NCI-H2227 (cell line): ENCODE data around the gene BGN.

ENCODE experiments used
- DNase-seq: peaks from one replicate; lab custom pipeline; 2025; ENCODE audit not compliant: unreplicated experiment; lab: John Stamatoyannopoulos, UW

The BGN gene

DNA sequence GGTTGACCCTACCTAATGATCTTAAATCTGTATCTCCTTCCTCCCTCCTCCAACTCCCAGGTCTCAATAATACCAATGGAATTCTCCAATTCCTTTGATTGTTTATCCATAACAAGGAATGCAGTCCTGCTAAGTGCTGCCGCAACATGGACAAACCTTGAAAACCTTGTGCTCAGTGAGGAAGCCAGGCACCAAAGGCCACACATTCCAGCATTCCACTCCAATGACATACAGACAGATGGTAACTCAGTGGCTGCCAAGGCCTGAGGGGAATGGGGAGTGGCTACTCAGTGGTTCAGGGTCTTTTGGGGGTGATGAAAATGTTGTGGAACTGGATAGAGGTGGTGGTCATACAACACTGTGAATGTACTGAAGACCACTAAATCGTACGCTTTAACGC, 34.8 kb upstream of the BGN start:
- DNase-seq, result no peak

DNA sequence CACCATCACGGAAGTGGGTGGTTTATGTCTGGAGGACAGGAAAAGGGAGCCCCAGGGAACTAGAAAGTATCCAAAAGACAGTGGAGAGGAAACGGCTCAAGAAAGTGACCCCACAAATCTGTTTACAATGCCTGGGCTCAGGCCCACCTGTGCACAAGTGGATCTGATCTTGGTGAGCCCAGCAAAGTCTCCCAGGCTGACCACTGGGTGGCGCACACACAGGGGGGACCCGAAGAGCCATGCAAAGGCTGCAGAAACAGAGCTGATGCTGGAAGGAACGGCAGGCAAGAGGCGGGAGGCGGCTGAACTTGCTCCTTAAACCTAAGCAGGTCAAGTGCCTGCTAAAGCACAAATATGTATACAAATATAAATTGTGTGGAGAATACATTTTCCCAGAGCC, 34.0 kb upstream of the BGN start:
- peak; percentile 70 for DNase-seq

GRCh38 chrX:153462291-153462690, 32.5 kb upstream of the BGN start:
- DNase-seq, result no peak

DNA sequence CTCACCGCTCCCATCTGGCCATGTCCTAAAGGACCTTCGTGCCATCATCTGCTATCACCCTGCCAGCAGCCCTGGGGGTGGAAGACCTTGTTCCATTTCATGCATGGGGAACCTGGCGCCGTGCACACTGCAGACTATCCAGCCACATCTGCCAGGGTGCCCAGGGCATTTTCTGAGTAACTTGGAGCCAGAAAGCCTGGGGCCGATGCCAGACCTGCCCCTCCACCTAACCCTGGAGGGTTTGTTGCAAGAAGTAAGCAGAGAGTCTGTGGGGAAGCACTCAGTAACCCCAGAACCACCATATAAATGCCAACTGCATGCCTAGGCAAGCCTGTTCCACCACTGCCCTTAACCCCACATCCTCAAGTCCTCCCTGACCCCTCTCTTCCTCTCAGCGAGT, 31.7 kb upstream of the BGN start:
- DNase-seq, result no peak

DNA sequence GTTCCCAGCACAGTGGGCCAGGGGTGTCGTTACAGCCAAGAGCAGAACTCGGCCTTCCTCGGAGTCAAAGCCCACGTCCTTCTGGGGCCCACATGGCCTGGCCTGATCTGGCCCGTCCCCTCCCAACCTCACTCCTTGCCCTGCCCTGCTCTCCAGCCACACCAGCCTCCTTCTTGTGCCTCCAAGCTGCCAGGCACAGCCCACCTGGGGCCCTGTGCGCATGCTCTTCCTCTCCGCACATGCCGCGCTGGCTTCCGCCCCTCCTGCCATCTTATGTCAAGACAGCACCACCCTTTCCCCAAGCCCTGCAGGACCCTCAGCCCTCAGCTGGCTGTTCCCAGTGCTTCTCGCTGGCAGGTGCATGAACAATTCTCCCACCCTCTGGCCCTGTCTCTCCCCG, 31.2 kb upstream of the BGN start:
- DNase-seq, result no peak

- no peak for DNase-seq
These were observed 30.7 kb upstream of the BGN start for GRCh38 chrX:153464116-153464515.

DNA sequence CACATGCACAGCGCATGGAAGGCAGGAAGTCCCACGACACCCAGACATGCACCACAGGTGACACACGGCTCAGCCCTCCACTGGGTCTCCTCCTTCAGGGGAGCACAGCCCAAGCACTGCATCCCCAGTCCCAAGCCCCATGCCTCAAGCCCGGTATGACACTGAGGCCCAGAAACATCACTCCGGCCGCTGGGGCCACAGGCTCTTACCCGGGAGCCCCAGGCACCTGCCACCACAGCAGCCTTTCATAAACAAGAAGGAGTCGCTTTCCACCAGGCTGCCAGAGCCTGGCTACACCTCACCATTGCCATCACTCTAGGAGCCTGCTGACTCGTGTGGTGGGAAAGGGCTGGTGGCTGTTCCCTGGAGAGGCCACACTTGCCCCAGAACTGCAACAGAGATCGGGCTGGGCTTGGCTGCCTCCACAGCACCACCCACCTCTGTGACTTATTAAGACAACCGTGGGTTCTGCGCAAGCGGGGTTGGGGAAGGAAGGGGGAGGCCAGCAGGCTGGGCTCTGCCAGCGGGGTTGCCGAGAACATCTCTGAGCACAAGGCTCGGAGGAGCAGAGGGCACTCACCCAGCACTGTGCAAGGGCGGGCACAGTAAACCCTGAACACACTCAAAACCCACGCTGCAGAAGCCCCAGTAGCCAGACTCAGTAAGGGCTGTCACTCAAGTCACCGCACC, 28.9 kb upstream of the BGN start:
- DNase-seq, result no peak

DNA sequence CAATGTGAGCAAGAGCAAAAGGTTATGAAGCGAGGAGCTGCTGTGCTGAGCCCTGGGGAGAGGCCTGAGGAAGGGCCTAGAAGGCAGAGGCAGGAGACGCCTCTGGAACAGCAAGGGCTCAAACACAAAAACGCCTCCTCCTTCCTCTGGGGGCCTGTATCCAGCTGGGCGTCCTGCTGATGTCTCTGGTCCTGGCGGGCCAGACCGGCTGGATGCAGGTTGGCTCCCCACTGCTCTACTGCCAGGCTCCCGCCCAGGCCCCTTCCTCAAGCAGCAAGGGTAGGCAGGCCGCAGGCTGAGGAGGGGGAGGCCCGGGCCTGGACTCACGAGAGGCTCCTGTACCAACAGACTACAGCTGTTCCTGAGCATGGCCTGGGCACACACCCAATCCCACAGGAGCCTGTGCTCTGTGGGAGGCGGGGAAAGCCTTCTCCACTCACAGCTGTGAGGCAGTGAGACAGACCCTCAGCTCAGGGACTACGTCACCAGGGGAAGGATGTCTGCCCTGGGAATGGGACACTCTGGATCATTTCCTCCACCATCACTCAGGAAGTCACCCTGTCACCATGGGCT, 26.7 kb upstream of the BGN start:
- no peak for DNase-seq

DNA sequence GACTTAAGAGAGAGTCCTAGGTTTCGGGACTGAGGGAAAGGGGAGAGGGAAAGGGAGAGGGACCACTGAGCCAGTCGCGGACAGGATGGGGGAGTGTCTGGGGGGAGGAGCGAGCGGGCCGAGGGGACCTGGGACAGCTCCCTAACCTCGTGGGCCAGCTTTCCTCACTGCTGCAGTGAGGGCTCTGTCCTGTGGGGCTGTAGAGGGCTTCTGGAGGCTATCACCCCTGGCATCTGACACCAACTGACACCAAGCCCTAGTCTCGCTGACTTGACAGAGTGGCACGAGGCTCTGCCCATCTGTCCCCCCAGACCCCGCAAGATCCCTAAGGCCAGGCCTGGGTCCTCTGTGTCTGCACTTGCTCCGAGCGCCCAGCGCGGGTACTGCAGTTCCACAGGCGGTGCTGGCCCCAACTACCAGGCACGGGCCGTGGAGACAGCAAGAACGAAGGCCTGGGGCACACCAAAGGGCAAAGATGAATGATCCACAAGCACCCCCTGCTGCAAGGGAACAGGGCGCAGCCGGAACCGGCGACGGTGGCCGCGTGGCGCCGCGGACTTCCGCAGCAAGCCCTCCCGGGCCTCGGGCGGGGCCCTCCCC, 24.9 kb upstream of the BGN start:
- DNase-seq, result peak; percentile 48

GRCh38 chrX:153470411-153471363, 24.1 kb upstream of the BGN start, which contains the start of gene HAUS7:
HAUS7 (minus strand) TSS chrX:153470576; CDS start chrX:153470557, 19 bp downstream.
- peak; percentile 91 for DNase-seq

- DNase-seq, result no peak
These were observed 23.0 kb upstream of the BGN start for GRCh38 chrX:153471663-153472280.

DNA sequence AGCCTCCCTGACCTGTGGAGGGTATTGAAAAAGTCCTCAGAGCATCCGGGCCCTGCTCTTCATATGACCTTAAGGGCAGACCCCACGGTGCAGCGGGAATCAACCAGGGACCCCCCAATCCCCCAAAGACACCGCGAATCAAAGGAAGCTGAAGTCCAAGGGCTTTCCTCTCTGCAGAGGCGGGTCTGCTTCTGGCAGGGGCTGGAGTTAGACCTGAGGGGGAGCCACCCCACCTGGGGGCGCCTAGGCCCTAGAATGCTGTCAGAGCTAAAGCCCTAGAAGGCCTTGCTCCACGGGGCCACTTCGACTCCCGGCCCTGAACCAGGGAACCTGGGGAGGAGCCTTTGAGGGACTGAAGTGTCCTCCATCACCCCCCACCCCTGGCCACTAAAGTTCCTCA, 21.7 kb upstream of the BGN start:
- no peak for DNase-seq

DNA sequence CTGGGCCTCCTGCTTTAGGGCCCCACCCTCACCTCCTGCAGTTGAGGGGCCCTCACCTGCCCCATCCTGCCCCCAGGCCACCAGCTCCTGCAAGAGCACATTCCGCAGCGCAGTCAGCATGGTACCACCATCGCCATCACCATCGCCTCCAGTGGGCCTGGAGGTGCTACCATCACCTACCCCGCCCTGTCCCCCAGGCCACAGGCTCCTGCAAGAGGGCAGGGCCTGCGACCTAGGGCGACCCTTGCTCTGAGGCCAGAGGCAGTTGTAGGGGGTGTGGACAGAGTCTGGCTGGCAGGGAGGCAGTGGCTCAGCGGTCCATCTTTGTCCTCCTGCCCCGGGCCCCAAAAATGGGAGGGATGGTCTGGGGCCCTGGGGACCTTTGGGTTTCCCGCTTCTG, 20.5 kb upstream of the BGN start:
- no peak for DNase-seq

DNA sequence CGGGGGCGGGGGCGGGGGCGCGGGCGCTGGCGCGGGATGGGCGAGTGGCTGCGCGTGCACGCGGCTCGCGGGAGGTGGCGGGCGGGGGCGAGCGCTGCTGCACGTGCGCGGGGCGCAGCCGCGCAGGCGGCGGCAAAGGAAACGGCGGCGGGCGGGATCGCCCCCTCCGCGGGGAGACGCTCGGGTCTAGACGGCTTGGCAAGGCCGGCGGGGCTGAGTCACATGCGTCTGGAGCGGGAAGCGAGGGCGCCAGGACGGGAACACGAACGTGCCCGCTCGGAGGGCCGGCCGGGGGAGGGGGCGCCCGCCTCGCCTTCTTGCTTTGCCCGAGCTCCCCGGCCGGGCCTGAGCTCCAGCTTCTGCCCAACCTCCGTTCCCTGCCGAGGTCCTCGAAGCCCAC, 20.1 kb upstream of the BGN start:
- DNase-seq, result peak; percentile 51

- no peak for DNase-seq
These were observed 19.5 kb upstream of the BGN start for GRCh38 chrX:153475271-153475670.

DNA sequence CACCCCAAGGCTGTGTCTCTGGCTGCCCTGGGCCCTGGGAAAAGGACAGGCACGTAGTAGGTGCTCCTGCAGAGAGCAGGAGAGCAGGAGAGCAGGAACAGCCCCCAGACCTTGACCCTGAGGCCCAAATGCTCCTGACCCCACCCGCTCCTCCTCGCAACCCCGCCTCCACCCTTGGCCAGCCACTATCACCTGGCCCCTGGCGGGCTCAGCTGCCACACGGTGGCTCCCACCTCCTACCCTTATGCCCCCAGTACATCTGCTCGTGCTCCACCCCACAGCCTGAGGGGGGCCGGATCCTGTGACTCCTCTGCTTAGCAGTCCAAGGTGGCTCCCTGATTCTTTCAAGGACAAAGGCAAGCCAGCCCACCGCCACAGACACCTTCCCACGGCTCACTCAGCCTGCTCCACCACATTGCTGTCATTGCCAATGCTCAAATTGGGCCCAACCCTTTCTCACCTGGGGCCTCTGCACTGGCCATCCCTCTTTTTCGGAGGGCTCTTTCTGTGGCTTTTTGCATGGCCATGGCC, 19.0 kb upstream of the BGN start:
- DNase-seq, result no peak

- DNase-seq, result no peak
These were observed 18.0 kb upstream of the BGN start for GRCh38 chrX:153476666-153477363.

- DNase-seq, result no peak
These were observed 17.4 kb upstream of the BGN start for GRCh38 chrX:153477364-153477857.

DNA sequence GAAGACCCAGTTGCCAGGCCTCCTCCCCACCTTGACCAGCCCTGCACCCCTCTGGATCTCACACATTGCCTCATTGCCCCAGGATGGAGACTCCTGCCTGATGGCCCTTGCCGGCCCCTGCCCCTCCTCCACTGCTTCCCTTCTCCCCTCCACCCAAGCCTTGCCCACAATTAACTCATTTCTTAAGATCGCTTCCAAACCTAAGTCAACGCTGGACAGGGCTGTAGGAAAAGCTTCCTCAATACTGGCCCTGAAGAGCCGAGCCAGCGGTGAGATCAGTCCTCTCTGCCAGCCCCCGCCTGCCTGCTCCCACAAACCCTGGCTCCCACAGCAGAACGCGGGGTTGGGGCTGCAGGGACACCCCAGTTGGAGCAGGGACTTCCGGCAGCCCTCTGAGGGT, 16.9 kb upstream of the BGN start:
- DNase-seq, result no peak

DNA sequence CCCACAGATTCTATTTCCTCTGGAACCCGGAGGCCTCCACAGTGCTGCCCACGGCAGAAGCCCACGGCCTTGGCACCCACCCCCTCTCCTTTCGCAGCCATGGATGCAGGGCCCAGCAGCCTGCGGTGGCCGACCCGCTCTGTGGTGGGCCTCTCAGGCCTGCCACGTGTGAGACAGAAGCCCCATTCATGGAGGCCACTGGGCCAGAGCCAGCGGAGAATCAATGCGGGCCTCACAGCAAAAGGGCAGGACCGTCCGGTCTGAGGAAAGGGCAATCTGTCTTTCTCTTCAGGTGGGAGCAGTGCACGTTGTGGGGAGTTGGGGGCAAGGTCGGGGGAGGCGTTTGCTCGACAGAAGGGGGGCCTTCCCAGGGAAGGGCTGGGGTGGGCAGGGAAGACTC, 16.0 kb upstream of the BGN start:
- no peak for DNase-seq
